HG03095 (cell line): ENCODE measurements around the gene SEC14L2.
"Not testable (repeated sequence)": the region's sequence is repeated elsewhere in the genome, so short reads cannot be mapped to it uniquely, and the experiment has no call there.

ENCODE experiments used
- ATAC-seq: cut with Tn5 transposase; IDR thresholded peaks from one replicate; pipeline ENCODE4 v1.9.1; 2021; ENCODE audit warnings: moderate library complexity; ENCODE audit not compliant: unreplicated experiment

Gene SEC14L2

GRCh38 chr22:30373331-30374325, 23.2 kb upstream of the SEC14L2 start:
- ATAC-seq = no peak

- no peak for ATAC-seq
These were observed 21.4 kb upstream of the SEC14L2 start for GRCh38 chr22:30375312-30375849.

- no peak for ATAC-seq
These were observed 16.8 kb upstream of the SEC14L2 start for GRCh38 chr22:30380011-30380410.

GRCh38 chr22:30381264-30381663, 15.6 kb upstream of the SEC14L2 start:
- ATAC-seq = no peak

GRCh38 chr22:30382340-30382739, 14.5 kb upstream of the SEC14L2 start:
- ATAC-seq = no peak

- no peak for ATAC-seq
These were observed 13.8 kb upstream of the SEC14L2 start for GRCh38 chr22:30383061-30383460.

- no peak for ATAC-seq
These were observed 10.9 kb upstream of the SEC14L2 start for GRCh38 chr22:30385942-30386341.

GRCh38 chr22:30386608-30386959, 10.2 kb upstream of the SEC14L2 start:
- ATAC-seq = no peak

GRCh38 chr22:30386960-30387827, 9.6 kb upstream of the SEC14L2 start, which contains the start of gene RNF215:
RNF215 (minus strand) TSS chr22:30387411; CDS start chr22:30387313, 98 bp downstream.
- ATAC-seq = peak; percentile 57

GRCh38 chr22:30390974-30391691, 5.7 kb upstream of the SEC14L2 start:
- ATAC-seq = no peak

- ATAC-seq = no peak
These were observed 4.0 kb upstream of the SEC14L2 start for GRCh38 chr22:30392661-30393321.

- ATAC-seq = no peak
These were observed 3.5 kb upstream of the SEC14L2 start for GRCh38 chr22:30393322-30393680.

GRCh38 chr22:30393885-30394284, 2.9 kb upstream of the SEC14L2 start:
- ATAC-seq = no peak

- no peak for ATAC-seq
These were observed 1.1 kb downstream of the SEC14L2 start for GRCh38 chr22:30397656-30398635.

GRCh38 chr22:30398685-30399680, 2.2 kb downstream of the SEC14L2 start:
- no peak for ATAC-seq

- ATAC-seq = no peak
These were observed 2.9 kb downstream of the SEC14L2 start for GRCh38 chr22:30399718-30400117.

- ATAC-seq = no peak
These were observed 3.3 kb downstream of the SEC14L2 start for GRCh38 chr22:30400159-30400558.

- ATAC-seq = not testable (repeated sequence)
These were observed 4.2 kb downstream of the SEC14L2 start for GRCh38 chr22:30401024-30401423.
